Renal cortical epithelial cell (primary cell): ENCODE measurements around the gene DYNLT2B. TPM values are rescaled to one million over a fixed set of nuclear protein-coding genes. Genes with fewer than 3 reads are reported as not detected.
A peak's percentile ranks its signal among the peaks of the same experiment; 100 is the strongest.
"Not testable (repeated sequence)": the region's sequence is repeated elsewhere in the genome, so short reads cannot be mapped to it uniquely, and the experiment has no call there.

Experiments
- DNase-seq: peaks from one replicate; pipeline ENCODE4 v3.0.0-alpha.2; 2011; ENCODE audit warnings: low read depth
- total RNA-seq: library from RNA; depleted of rRNA; stranded (reverse); fragments of >200 nt; gene quantifications from 2 replicates; pipeline ENCODE4 v1.2.3, GENCODE V29; 2014

DYNLT2B gene
- 16.1 and 17.2 TPM in 2 replicates for total RNA-seq

DNA sequence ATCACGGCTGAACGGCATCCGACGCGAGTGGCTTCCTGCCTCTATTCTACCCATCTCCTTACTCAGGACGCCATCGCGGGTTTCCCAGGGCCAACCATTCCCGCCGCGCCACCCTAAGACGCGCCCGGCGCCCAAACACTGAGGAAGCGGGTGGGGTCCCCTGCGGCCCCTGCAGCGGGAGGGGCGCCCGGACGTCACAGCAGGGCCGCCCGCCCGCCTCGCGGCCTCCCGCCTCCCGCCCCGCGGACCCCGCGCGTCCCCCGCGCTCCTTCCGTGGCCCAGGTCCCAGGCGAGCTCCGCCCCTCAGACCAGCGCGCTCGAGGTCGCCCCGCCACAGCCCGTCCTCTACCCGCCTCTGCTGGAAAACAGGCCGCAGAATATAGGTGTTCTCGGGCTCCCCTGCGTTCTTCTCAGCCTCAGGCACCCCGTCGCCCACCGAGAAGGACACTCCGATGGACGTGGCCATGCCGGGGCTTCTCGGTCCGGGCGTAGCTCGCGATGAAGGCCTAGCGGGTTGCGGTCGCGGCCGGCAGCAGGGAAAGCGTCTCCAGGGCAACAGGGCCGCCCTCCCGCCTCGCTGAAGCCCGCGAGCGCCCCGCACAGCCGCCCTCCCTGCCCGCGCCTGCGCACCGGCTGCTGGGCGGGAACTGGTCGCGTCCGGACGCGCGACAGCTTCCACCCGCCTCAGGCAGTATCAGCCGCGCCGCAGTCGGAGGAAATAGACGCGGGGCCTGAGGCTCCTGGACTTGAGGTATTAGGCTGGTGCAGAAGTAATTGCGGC lies at the start of gene DYNLT2B:
DYNLT2B (minus strand) TSS at position 554 of the 781 bp plus-strand sequence; CDS start at position 466, 88 bp downstream.
- peak; percentile 70 for DNase-seq

DNA sequence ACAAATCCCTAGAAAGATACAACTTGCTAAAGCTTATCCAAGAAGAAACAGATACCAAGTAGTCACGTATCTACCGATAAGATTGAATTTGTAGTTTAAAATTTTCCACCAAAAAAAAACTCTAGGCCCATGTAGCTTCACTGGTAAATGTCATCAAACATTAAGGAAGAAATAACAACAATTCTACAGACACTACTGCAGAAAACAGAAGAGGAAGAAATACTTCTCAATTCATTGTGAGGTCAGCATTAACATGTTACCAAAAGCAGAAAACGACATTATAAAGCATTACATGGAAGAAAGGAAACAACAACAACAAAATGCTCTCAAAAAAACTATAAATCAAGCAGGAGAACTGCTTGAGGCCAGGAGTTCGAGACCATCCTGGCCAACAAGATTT lies 47.7 kb upstream of the DYNLT2B start:
- DNase-seq, result no peak

- DNase-seq, result no peak
Measured at GRCh38 chr3:196360586-196360985, 42.5 kb upstream of the DYNLT2B start.

GRCh38 chr3:196358540-196358939 lies 40.5 kb upstream of the DYNLT2B start:
- DNase-seq, result not testable (repeated sequence)

- no peak for DNase-seq
Measured at GRCh38 chr3:196357905-196358304, 39.9 kb upstream of the DYNLT2B start.

GRCh38 chr3:196356556-196356955 lies 38.5 kb upstream of the DYNLT2B start:
- no peak for DNase-seq

DNA sequence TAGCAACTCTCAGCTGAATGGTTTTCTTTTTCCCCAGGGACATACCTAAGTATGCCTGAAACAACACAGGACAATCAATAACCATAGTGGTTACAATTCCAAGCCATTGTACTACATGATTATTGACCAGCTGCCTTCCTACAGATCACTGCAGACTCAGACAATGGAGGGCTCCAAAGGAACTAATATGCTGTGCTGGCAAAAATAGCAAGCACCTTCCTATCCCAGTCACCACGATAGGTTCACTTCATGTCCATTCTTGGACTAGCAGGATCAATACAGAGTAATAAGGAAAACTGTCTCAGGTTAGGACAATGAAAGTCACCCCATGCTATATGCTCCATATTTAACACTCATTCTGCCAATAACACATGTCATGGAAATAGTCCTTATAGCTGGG lies 37.6 kb upstream of the DYNLT2B start:
- DNase-seq, result no peak

DNA sequence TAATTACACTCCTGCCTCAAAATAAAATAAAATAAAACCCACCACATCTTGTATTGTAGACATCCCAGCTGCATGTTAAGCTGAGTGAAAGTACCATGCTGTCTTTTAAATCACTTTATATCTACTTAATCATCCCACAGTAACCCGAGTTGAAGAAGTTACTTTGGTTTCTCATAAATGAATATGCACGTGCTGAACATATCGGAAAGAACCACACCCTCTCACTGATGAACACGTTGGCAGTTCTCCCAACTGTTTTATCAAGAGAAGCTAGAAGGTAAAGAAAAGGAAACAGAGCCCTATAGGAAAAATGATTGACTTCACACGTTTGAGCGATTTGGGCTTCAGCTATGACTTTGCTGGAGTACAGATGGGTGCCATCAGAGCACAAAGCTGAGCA lies 36.1 kb upstream of the DYNLT2B start:
- DNase-seq, result no peak

DNA sequence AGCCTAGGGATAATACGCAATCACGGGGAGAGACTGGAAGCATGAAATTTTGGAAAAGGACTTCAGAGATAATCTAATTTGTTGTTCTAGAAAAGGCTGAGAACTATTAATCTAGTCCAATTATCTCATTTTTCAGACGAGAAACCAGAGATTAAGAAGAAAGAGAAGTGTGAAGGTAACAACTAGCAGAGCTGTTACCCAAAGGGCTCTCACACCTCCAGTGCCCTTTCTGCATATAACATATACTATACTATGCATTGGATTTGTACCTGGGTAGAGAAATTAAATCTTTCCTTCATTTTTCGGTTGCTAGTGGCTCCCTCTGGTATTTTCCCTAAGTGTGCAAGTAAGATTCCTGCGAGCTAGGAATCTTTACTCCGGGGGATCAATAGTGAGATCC lies 33.5 kb upstream of the DYNLT2B start:
- no peak for DNase-seq

- DNase-seq, result no peak
Measured at GRCh38 chr3:196350067-196350466, 32.0 kb upstream of the DYNLT2B start.

GRCh38 chr3:196348698-196349097 lies 30.7 kb upstream of the DYNLT2B start:
- no peak for DNase-seq

GRCh38 chr3:196344663-196345062 lies 26.6 kb upstream of the DYNLT2B start:
- no peak for DNase-seq

- not testable (repeated sequence) for DNase-seq
Measured at GRCh38 chr3:196343917-196344316, 25.9 kb upstream of the DYNLT2B start.

- peak; percentile 35 for DNase-seq
Measured at GRCh38 chr3:196341137-196341536, 23.1 kb upstream of the DYNLT2B start.

- no peak for DNase-seq
Measured at GRCh38 chr3:196340466-196340865, 22.4 kb upstream of the DYNLT2B start.

DNA sequence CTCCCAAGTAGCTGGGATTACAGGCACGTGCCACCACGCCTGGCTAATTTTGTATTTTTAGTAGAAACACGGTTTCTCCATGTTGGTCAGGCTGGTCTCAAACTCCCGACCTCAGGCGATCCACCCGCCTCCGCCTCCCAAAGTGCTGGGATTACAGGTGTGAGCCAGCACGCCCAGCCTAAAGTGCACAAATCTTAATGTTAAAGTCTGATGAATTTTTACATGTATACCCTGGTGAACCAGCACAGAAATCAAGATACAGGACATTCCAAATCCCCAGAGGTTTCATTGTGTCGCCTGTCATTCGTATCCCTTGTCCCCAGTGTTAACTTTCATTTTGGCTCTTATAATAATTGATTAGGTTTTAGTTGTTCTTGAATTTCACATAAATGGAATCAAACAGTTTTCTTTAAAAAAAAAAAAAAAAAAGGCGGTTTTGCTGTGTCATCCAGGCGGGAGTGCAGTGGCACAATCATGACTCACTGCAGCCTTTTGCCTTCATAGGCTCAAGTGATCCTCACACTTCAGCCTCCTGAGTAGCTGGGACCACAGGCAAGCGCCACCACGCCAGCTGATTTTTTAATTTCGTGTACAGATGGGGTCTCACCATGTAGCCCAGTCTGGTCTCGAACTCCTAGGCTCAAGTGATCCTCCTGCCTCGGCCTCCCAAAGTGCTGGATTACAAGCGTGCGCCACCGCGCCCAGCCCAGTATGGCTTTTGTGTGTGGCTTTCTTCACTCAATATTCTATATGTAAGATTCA lies 21.6 kb upstream of the DYNLT2B start:
- DNase-seq, result peak; percentile 59

DNA sequence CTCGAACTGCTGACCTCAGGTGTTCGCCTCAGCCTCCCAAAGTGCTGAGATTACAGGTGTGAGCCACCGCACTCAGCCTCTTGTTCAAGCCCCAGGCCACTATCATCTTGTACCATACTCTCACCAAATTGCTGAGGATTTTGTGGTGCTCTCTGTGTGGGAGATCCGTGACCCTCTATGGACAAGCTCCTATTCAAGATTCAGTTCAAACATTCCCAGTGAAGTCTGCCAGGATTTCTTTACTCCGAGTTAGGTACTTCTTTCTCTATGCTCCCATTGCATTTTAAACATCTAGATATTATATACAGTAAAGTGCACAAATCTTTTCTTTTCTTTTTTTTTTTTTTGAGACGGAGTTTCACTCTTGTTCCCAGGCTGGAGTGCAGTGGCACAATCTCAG lies 21.0 kb upstream of the DYNLT2B start:
- no peak for DNase-seq

DNA sequence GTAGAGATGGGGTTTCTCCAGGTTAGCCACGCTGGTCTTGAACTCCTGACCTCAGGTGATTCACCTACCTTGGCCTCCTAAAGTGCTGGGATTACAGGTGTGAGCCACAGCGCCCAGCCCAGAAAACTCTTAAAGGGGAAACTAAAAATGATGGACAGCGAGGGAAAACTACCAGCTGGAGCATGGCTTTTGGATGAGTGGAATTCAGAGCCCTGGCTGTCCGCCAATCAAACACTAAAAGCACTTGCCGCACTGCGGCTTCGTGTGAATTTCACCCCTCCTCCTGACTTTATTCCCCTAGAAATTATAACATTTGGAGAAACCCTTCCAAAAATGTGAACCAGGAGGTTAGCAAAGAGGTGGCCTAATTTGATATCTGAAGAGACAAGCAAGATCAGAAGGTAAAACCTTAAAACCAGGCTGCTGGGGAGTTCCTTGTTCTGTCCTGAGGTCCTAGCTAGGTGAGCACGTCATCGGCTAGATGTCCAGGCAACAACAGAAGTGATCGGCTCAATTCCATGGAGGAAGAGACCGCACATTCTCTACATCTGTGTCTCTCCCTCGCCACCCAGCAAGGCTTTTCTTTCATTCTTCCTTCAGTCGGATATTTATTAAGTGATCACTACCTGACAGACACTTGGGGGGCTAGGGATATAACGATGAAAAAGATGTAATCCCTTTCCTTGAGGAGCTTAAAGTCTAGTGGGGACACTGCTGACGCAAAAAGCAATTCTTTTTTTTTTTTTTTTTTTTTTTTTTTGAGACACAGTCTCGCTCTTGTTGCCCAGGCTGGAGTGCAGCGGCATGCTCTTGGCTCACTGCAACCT lies 18.5 kb upstream of the DYNLT2B start:
- no peak for DNase-seq

DNA sequence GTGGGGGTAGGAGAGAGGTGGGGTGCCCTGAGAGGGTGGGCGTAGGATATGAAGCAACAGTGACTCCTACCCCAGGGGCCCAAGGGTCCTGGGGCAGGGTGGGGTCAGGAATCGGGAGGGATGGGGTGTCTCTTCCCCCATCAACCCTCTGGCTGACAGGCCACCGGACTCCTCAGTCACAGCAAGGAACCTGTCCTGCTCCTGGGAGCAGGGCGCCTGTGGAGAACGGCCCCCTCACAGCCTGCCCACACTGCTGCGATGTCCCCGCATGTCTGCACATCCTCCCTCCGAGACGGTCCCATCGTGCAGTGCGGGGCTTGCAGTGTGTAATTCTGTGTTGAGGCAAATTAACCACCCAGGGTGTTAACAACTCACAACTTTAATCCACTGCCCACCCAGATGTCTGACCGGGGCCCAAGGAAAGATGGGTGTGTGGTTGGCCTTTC lies 17.5 kb upstream of the DYNLT2B start:
- DNase-seq, result no peak

- DNase-seq, result no peak
Measured at GRCh38 chr3:196334982-196335381, 16.9 kb upstream of the DYNLT2B start.

GRCh38 chr3:196332168-196332567 lies 14.1 kb upstream of the DYNLT2B start:
- no peak for DNase-seq

DNA sequence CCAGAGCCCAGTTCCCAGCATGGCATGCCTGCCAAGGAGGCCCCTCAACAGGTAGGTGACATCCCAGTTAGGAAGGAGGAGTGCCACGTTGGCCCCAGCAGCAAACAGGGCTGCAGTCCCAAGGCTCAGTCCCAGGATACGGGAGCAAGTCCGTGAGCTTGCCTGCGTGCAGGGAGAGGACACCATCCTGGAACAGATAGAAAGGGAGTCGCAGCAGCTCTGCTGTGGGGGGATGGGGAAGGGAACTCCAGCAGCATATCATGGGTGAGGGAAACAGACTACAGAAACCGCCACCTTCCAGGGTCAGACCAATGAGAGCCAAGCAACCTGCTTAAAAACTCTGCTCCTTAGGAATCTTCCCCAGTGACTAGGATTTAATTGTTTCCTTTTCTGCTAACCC lies 9.4 kb upstream of the DYNLT2B start:
- no peak for DNase-seq
